Suprapubic skin (tissue), 3 donors: ENCODE measurements around the gene RRBP1.

Source experiments
- EP300 ChIP-seq: sonication (generic); formaldehyde crosslinking; IDR thresholded peaks from one replicate; pipeline ENCODE4 v1.6.1; 2017; ENCODE audit warnings: antibody characterized with exemption
- POLR2A ChIP-seq, 2 donors: fragments of 450-650 bp; IDR thresholded peaks; one replicate each; pipeline ENCODE4 v1.6.1; 2017; ENCODE audit warnings: antibody characterized with exemption in 2 of 2, mild to moderate bottlenecking in 2 of 2, moderate library complexity in 2 of 2
- TF ChIP-seq, protein P1 (sequence below), 2 donors: fragments of 200-600 bp in 1 of 2; fragments of 450-650 bp in 1 of 2; sonication (generic) in 1 of 2; IDR thresholded peaks; one replicate each; pipeline ENCODE4 v1.5.1; 2016 to 2019; ENCODE audit warnings: antibody characterized with exemption in 2 of 2, mild to moderate bottlenecking in 1 of 2, moderate library complexity in 1 of 2

DNA sequence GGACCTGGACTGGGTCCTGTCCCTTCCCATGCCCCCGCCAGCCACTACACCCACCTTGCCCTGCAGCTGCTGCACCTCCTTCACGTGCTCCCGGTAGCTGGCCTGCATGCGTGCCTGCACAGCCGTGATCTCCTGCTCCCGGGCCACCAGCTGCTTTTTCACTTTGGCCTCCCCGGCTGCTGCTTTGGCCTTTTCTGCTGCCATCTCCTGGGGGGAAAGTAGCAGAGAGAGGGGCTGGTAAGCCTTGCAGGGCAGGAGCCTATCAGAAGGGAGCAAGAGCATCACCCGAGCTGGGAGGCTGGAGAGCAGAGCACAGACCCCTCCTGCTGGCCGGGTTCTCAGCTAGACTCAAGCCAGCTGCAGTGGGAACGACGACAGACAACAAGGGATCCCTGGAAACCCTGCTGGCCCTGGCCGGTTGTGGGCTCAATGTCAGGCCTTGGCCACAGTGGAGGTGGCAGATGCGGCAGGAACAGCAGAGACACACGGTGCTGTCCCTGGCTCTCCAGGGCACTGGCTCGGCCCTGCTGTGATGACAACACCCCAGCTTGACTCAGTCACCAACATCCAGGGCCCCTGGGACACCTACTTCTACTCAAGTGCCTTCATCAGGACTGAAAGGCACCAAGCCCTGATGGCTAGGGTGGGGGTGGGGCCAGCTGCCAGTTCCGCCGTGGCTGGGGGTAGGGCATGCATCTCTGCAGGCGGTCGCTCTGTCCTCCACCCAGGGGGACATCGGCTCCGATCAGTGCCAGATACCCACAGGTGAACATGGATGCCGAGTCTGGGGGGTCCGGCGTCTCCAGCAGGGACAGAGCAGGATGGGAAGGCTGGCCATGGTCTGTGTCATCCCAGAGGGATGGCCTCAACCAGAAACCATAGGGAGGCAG lies 45.3 kb downstream of the RRBP1 start:
- TF ChIP-seq POLR2A (IDR thresholded peaks at IDR 0.05) (no peak), EP300 (no peak)
- TF ChIP-seq, protein P1, sequence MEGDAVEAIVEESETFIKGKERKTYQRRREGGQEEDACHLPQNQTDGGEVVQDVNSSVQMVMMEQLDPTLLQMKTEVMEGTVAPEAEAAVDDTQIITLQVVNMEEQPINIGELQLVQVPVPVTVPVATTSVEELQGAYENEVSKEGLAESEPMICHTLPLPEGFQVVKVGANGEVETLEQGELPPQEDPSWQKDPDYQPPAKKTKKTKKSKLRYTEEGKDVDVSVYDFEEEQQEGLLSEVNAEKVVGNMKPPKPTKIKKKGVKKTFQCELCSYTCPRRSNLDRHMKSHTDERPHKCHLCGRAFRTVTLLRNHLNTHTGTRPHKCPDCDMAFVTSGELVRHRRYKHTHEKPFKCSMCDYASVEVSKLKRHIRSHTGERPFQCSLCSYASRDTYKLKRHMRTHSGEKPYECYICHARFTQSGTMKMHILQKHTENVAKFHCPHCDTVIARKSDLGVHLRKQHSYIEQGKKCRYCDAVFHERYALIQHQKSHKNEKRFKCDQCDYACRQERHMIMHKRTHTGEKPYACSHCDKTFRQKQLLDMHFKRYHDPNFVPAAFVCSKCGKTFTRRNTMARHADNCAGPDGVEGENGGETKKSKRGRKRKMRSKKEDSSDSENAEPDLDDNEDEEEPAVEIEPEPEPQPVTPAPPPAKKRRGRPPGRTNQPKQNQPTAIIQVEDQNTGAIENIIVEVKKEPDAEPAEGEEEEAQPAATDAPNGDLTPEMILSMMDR (IDR thresholded peaks at IDR 0.05): no peak
